ENCODE results near the gene SERPINB4.

GRCh38 chr18:63689064-63689463 lies 45.0 kb upstream of the SERPINB4 start:
- TF ChIP-seq CTCF (IDR thresholded peaks at IDR 0.05; ENCODE audit: low read length) (no peak), EZH2 (IDR thresholded peaks at IDR 0.05; ENCODE audit: borderline replicate concordance, low read length) (no peak)
